HG02973 (cell line): ENCODE results near the gene PKIG.

Experiments
- ATAC-seq: cut with Tn5 transposase; IDR thresholded peaks from one replicate; pipeline ENCODE4 v1.9.1; 2021; ENCODE audit warnings: moderate library complexity; ENCODE audit not compliant: unreplicated experiment

PKIG gene

DNA sequence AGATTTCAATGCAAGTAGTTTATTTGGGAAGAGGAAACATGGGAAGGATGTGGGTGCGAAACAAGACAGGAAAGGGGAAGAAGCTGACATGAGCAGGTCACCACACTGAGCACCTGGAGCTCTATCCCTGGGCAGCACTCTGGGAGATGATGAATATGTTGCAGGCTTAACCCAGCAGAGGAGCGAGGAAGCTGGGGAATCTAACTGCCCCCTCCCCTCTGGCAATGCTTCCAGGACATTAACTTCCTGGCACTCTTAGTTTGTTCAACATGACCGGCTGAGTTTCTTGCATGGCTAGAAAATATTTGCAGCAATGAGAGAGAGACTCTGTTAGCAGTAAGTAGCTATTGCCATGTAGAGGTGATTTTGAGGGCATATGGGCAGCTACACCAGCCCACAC lies 74.1 kb downstream of the PKIG start:
- no peak for ATAC-seq

DNA sequence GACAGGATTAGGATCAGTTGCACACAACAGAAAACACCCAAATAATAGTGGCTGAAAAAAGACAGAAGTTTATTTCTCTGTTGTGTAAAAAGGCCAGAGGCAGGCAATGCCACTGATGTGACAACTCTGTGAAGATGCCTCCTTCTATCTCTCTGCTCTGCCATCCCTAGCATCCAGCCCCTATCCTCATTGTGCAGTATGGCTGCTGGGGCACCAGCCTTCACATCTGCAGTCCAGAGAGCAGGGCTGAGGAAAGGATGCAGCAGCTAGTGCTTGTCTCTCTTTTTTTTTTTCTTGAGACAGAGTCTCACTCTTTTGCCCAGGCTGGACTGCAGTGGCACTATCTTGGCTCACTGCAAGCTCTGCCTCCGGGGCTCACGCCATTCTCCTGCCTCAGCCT lies 75.5 kb downstream of the PKIG start:
- no peak for ATAC-seq

DNA sequence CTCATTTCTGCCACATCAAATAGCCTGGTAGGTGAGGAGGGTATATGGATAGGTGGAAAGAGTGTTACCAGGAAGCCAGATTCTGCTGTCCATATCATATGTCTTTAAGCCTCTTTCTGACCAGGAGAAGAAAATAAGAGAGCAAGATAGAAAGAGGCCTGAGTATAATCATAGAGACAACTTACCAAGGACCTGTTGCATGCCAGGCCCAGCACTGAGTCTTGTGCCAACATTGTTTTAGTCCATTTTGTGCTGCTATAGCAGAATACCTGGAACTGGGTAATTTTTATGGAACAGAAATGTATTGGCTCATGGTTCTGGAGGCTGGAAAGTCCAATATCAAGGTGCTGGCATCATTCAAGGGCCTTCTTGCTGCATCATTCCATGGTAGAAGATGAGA lies 76.4 kb downstream of the PKIG start:
- no peak for ATAC-seq

DNA sequence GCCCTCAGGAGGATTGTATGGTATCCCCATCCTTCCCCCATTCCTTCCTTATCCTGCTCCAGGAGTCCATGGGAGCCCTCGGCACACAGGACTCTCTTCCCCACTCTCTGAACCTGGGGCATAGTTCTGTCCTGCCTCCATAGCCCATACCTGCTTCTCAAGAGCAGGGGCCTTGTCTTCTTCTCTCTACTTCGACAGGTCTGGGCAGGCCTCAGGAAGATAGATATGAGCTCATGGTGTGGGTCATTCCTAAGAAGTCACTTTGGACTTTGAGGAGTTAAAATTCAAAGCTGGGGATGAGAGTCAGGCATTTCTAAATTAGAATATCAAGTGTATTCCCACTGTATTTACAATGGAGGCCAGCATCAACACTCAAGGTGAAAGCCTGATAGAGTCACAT lies 77.6 kb downstream of the PKIG start:
- no peak for ATAC-seq

DNA sequence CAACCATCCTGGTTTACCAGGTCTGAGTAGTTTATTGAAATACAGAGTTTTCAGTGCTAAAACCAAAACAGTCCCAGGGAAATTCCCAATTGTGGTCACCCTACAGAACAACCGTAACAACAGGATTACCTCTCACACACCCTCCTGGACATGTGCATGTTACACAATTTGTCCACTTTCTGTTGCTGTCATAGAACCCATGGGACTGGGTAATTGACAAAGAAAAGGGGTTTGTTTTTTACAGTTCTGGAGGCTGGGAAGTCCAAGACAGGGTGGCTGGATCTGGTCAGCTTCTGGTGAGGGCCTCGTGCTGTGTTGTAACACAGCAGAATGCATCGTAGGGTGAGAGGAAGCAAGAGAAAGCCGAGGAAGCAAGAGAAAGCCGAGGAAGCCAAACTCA lies 78.2 kb downstream of the PKIG start:
- ATAC-seq: no peak

DNA sequence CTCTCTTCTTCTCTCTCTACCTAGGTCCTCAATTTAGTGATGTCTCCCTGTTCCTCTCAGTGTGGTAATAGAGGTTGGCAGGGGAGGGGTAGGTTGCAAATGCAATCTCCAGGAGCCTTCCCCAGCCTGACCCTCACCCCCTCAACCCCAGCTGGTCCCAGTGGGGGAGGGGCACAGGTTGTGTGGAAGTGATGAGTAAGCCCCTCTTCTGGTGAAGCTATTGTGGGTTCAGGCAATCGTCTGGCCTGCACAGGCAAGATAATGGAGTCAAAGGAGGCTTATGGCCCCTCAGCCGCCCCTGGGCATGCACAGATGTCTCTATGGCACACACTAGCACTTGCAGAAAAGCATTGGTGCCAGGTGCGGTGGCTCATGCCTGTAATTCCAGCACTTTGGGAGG lies 79.9 kb downstream of the PKIG start:
- no peak for ATAC-seq

DNA sequence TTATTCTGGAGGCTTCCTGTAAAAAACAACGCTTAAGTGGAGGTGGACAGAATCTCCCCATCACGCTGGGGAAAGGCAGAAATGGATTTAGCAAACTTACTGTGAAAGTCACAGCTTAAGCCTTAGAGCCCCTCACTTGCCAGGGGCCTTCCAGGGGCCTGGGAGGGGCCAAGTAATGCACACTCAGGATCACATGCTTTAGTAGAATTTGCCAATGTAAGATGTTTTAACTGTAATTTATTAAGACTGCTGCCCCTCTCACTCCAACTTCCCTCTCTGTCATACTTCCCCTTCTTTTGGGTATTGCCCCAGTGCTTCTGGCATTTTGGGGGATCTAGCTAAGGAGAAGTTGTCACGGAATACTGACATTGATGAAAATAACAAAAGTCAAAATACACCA lies 81.8 kb downstream of the PKIG start:
- no peak for ATAC-seq

DNA sequence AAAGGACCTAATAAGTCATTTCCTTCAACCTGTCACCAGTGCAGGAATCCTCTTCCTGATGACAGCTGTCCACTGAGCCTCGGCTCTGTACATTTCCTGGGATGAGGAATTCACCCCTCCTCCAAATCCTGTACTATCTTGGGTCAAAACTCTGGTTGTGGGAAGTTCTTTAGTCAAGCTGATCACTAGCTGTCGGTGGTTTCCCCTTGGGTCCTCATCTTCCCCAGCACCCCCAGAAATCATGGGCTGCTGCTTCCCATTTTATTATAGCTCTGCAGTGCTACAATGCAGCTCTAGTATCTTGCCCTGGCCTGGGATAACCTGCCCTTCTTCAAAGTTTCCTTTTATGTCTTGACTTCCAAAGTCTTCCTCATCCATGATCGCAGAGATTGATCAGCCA lies 83.7 kb downstream of the PKIG start:
- no peak for ATAC-seq
